ENCODE data around the gene REG4.

DNA sequence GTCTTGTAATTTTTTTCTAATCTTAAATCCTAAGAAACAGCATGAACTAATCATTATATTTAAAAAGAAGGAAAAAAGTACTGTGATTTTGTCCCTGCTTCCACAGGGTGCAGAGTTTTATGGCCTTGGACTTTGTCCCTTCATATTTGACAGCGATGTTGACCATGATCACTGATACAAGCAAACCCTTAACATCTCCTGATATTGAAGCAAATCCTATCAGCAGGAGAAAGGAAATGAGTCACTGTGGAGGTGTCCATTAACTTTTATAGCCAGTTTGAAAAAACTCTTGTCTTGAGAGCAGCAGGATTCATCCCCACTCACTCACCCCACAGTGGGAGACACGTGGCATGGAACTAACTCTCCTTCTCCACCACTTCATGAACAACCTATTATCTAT is 5.1 kb upstream of the REG4 start:
- TF ChIP-seq, protein P1, sequence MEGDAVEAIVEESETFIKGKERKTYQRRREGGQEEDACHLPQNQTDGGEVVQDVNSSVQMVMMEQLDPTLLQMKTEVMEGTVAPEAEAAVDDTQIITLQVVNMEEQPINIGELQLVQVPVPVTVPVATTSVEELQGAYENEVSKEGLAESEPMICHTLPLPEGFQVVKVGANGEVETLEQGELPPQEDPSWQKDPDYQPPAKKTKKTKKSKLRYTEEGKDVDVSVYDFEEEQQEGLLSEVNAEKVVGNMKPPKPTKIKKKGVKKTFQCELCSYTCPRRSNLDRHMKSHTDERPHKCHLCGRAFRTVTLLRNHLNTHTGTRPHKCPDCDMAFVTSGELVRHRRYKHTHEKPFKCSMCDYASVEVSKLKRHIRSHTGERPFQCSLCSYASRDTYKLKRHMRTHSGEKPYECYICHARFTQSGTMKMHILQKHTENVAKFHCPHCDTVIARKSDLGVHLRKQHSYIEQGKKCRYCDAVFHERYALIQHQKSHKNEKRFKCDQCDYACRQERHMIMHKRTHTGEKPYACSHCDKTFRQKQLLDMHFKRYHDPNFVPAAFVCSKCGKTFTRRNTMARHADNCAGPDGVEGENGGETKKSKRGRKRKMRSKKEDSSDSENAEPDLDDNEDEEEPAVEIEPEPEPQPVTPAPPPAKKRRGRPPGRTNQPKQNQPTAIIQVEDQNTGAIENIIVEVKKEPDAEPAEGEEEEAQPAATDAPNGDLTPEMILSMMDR (IDR thresholded peaks at IDR 0.05), result no peak
- no peak for TF ChIP-seq POLR2AphosphoS5 (IDR thresholded peaks at IDR 0.05)
